ENCODE measurements around the gene KRT72.

Gene KRT72

GRCh38 chr12:52617403-52617785 is 16.1 kb upstream of the KRT72 start:
- no peak overlapping the region for H3K4me3 ChIP-seq (ENCODE audit: low read length)
- TF ChIP-seq ZNF274 (IDR thresholded peaks at IDR 0.05; ENCODE audit: low read depth, low read length) = no peak

GRCh38 chr12:52616680-52617402 is 15.6 kb upstream of the KRT72 start:
- no peak overlapping the region for H3K4me3 ChIP-seq (ENCODE audit: low read length)
- no peak for TF ChIP-seq ZNF274 (IDR thresholded peaks at IDR 0.05; ENCODE audit: low read depth, low read length)

- no peak for TF ChIP-seq ZNF274 (IDR thresholded peaks at IDR 0.05; ENCODE audit: low read depth, low read length)
- H3K4me3 ChIP-seq (ENCODE audit: low read length) = no peak overlapping the region
These were observed 14.6 kb upstream of the KRT72 start for GRCh38 chr12:52615912-52616311.

GRCh38 chr12:52615208-52615868 is 14.1 kb upstream of the KRT72 start:
- no peak for TF ChIP-seq ZNF274 (IDR thresholded peaks at IDR 0.05; ENCODE audit: low read depth, low read length)
- no peak overlapping the region for H3K4me3 ChIP-seq (ENCODE audit: low read length)

GRCh38 chr12:52614381-52615207 is 13.3 kb upstream of the KRT72 start:
- no peak for TF ChIP-seq ZNF274 (IDR thresholded peaks at IDR 0.05; ENCODE audit: low read depth, low read length)
- no peak overlapping the region for H3K4me3 ChIP-seq (ENCODE audit: low read length)

GRCh38 chr12:52613384-52614030 is 12.2 kb upstream of the KRT72 start:
- no peak overlapping the region for H3K4me3 ChIP-seq (ENCODE audit: low read length)
- no peak for TF ChIP-seq ZNF274 (IDR thresholded peaks at IDR 0.05; ENCODE audit: low read depth, low read length)

- H3K4me3 ChIP-seq (ENCODE audit: low read length) = no peak overlapping the region
- no peak for TF ChIP-seq ZNF274 (IDR thresholded peaks at IDR 0.05; ENCODE audit: low read depth, low read length)
These were observed 11.4 kb upstream of the KRT72 start for GRCh38 chr12:52612431-52613383.

GRCh38 chr12:52611080-52611468 is 9.8 kb upstream of the KRT72 start:
- TF ChIP-seq ZNF274 (IDR thresholded peaks at IDR 0.05; ENCODE audit: low read depth, low read length) = no peak
- no peak overlapping the region for H3K4me3 ChIP-seq (ENCODE audit: low read length)

GRCh38 chr12:52608826-52609630 is 7.8 kb upstream of the KRT72 start:
- no peak for TF ChIP-seq ZNF274 (IDR thresholded peaks at IDR 0.05; ENCODE audit: low read depth, low read length)
- no peak overlapping the region for H3K4me3 ChIP-seq (ENCODE audit: low read length)

GRCh38 chr12:52608161-52608560 is 6.9 kb upstream of the KRT72 start:
- H3K4me3 ChIP-seq (ENCODE audit: low read length) = no peak overlapping the region
- TF ChIP-seq ZNF274 (IDR thresholded peaks at IDR 0.05; ENCODE audit: low read depth, low read length) = no peak

- no peak for TF ChIP-seq ZNF274 (IDR thresholded peaks at IDR 0.05; ENCODE audit: low read depth, low read length)
- H3K4me3 ChIP-seq (ENCODE audit: low read length) = no peak overlapping the region
These were observed 6.1 kb upstream of the KRT72 start for GRCh38 chr12:52607314-52607713.

GRCh38 chr12:52606581-52607218 is 5.4 kb upstream of the KRT72 start:
- no peak for TF ChIP-seq ZNF274 (IDR thresholded peaks at IDR 0.05; ENCODE audit: low read depth, low read length)

More at GRCh38 chr12:52606581-52607218, 5.4 kb upstream of the KRT72 start:
- no peak overlapping the region for H3K4me3 ChIP-seq (ENCODE audit: low read length)
